OCI-LY7 (cell line): Measurements from ENCODE around the gene NELFA. TPM values are rescaled to one million over a fixed set of nuclear protein-coding genes. Genes with fewer than 3 reads are reported as not detected.

Experiments
- BruUV-seq: library from RNA; stranded (reverse); fragments of 400-500 nt; replicated peaks from 2 replicates; lab custom pipeline; 2021; lab: Mats Ljungman, UMichigan
- CTCF ChIA-PET: fragments of 300-600 bp; sonication (Branson Sonifier 250); formaldehyde crosslinking; loops from one replicate; lab custom pipeline; 2022; ENCODE audit warnings: antibody characterized with exemption; ENCODE audit not compliant: unreplicated experiment; lab: Charles Lee
- POLR2A ChIA-PET: fragments of 300-600 bp; sonication (Branson Sonifier 250); formaldehyde crosslinking; loops from one replicate; lab custom pipeline; 2022; ENCODE audit warnings: antibody characterized with exemption; lab: Charles Lee
- DNase-seq: peaks from one replicate; pipeline ENCODE4 v3.0.0-alpha.2; 2015; ENCODE audit warnings: low spot score
- H2AFZ ChIP-seq: fragments of 200-600 bp; sonication (generic), shearing (Covaris generic); 2 replicates; pipeline ENCODE4 v1.6.1; 2014; ENCODE audit warnings: mild to moderate bottlenecking, antibody characterized with exemption, low read length, moderate library complexity
- H3K27ac ChIP-seq: fragments of 200-600 bp; sonication (generic); 2 replicates; pipeline ENCODE4 v1.5.1; 2014; ENCODE audit warnings: mixed run types, low read depth, mild to moderate bottlenecking, moderate library complexity, low read length, inconsistent platforms; ENCODE audit not compliant: poor library complexity, severe bottlenecking
- H3K36me3 ChIP-seq: fragments of 200-600 bp; sonication (generic); 2 replicates; pipeline ENCODE4 v1.6.1; 2014; ENCODE audit warnings: mild to moderate bottlenecking, antibody characterized with exemption, low read length, moderate library complexity, mixed read lengths; ENCODE audit not compliant: insufficient read depth
- H3K4me1 ChIP-seq: fragments of 200-600 bp; sonication (generic); 2 replicates; pipeline ENCODE4 v1.5.1; 2014; ENCODE audit warnings: mild to moderate bottlenecking, low read length; ENCODE audit not compliant: insufficient read depth, poor library complexity, severe bottlenecking
- H3K4me2 ChIP-seq: fragments of 200-600 bp; sonication (generic); 2 replicates; pipeline ENCODE4 v1.6.1; 2014; ENCODE audit warnings: mild to moderate bottlenecking, low read length
- H3K4me3 ChIP-seq: fragments of 200-600 bp; sonication (generic); 2 replicates; pipeline ENCODE4 v1.5.1; 2014; ENCODE audit warnings: mild to moderate bottlenecking, low read depth, low read length; ENCODE audit not compliant: poor library complexity, severe bottlenecking
- H3K79me2 ChIP-seq: fragments of 200-600 bp; sonication (generic); 2 replicates; pipeline ENCODE4 v1.6.1; 2016; ENCODE audit warnings: low read depth, mild to moderate bottlenecking, low read length, moderate library complexity, mixed read lengths; ENCODE audit not compliant: insufficient read depth
- H3K9me2 ChIP-seq: fragments of 200-600 bp; sonication (generic); 2 replicates; pipeline ENCODE4 v1.6.1; 2016; ENCODE audit warnings: mild to moderate bottlenecking, low read length, mixed read lengths; ENCODE audit not compliant: insufficient read depth
- H3K9me3 ChIP-seq: fragments of 200-600 bp; sonication (generic); 2 replicates; pipeline ENCODE4 v1.6.1; 2014; ENCODE audit warnings: mild to moderate bottlenecking, mixed run types, low read length, mixed read lengths
- H4K20me1 ChIP-seq: fragments of 200-600 bp; sonication (generic); 2 replicates; pipeline ENCODE4 v1.6.1; 2014; ENCODE audit warnings: mild to moderate bottlenecking, antibody characterized with exemption, low read length, moderate library complexity, mixed read lengths; ENCODE audit not compliant: insufficient read depth
- EZH2phosphoT487 ChIP-seq: fragments of 200-600 bp; sonication (generic); IDR thresholded peaks from 2 replicates; pipeline ENCODE4 v1.6.1; 2018; ENCODE audit warnings: low read depth, borderline replicate concordance, mild to moderate bottlenecking, mixed run types, antibody characterized with exemption, low read length, moderate library complexity, mixed read lengths
- intact Hi-C: fragments of 100-400 bp; cut with micrococcal nuclease; formaldehyde crosslinking; loops from one replicate; pipeline ENCODE4 v1.10.0; 2022; ENCODE audit not compliant: unreplicated experiment
- total RNA-seq, 2 experiments: library from RNA; depleted of rRNA in 1 of 2; stranded (reverse); fragments of >200 nt in 1 of 2; shearing (Covaris generic) in 1 of 2; gene quantifications; 2 replicates each; pipeline ENCODE4 v1.2.3, GENCODE V29; 2014 to 2022
- TF ChIP-seq, protein P1 (sequence below): fragments of 200-600 bp; sonication (generic); conservative IDR thresholded peaks from 2 replicates; pipeline ENCODE4 v1.5.1; 2014; ENCODE audit warnings: mild to moderate bottlenecking, antibody characterized with exemption, low read length, moderate library complexity, mixed read lengths

The NELFA gene
- total RNA-seq, 2 experiments from 2014 or later, result 45.5 to 45.7 TPM

DNA sequence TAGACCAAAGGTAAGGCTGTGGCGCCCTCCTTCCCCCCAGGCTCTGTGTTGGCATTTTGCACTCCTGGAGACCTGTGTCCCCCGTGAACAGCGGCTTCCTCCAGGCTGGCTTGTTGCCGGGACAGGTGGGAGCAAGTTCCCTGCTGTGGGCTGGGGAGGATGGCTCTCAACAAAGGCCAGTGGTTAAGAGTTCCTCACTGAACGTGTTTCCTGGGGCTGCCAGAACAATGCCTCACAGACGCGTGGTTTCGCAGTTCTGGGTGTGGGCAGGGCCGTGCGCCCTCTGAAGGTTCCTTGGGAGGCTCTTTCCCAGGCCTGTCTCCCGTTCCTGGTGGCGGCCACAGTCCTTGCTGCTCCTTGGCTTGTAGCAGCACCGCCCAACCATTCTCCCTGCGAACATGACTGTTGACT lies 33.4 kb downstream of the NELFA start:
- Histone ChIP-seq H3K9me2 (no peaks in the 10 kb centered on the region), H3K9me3 (no peaks in the 10 kb centered on the region), H4K20me1 (no peaks in the 10 kb centered on the region), H3K27ac (no peak overlapping the region), H3K4me2 (no peak overlapping the region), H3K79me2 (no peaks in the 10 kb centered on the region), H3K4me3 (no peak overlapping the region), H2AFZ (no peak overlapping the region), H3K4me1 (no peaks in the 10 kb centered on the region), H3K36me3 (peaks cover 99% of the 10 kb centered on the region)
- TF ChIP-seq, protein P1, sequence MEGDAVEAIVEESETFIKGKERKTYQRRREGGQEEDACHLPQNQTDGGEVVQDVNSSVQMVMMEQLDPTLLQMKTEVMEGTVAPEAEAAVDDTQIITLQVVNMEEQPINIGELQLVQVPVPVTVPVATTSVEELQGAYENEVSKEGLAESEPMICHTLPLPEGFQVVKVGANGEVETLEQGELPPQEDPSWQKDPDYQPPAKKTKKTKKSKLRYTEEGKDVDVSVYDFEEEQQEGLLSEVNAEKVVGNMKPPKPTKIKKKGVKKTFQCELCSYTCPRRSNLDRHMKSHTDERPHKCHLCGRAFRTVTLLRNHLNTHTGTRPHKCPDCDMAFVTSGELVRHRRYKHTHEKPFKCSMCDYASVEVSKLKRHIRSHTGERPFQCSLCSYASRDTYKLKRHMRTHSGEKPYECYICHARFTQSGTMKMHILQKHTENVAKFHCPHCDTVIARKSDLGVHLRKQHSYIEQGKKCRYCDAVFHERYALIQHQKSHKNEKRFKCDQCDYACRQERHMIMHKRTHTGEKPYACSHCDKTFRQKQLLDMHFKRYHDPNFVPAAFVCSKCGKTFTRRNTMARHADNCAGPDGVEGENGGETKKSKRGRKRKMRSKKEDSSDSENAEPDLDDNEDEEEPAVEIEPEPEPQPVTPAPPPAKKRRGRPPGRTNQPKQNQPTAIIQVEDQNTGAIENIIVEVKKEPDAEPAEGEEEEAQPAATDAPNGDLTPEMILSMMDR, result no peak
- no peak for TF ChIP-seq EZH2phosphoT487
- DNase-seq, result no peak
- BruUV-seq, result no TSS peak
- intact Hi-C loops, result no loop called here
- CTCF ChIA-PET, result interaction anchor here (0.6 kb wide), 1 partner anchor 62 kb away, joined by 3 read pairs; no protein-coding TSS in a partner anchor
- POLR2A ChIA-PET, result interaction anchor here (0.6 kb wide), 1 partner anchor 81 kb away, joined by 4 read pairs; no protein-coding TSS in a partner anchor

DNA sequence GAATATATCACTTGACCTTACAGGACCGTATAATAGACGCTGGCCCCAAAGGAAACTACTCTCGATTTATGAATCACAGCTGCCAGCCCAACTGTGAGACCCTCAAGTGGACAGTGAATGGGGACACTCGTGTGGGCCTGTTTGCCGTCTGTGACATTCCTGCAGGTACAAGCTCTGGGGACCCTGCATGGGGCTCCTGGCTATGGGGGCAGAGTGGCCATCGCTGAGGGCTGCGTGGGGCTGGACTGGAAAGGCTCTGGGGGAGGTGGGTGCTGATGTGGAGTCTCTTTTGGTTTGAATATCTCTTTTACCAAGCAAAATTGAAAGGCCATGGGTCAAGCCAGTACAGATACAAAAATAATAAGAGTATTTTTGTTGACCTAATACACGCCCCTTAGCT lies 33.9 kb downstream of the NELFA start:
- H3K9me3 ChIP-seq, result no peaks in the 10 kb centered on the region
- no peak overlapping the region for H2AFZ ChIP-seq
- DNase-seq, result no peak
- intact Hi-C loops, result no loop called here
- no peaks in the 10 kb centered on the region for H3K79me2 ChIP-seq
- H3K4me3 ChIP-seq, result no peak overlapping the region
- no peaks in the 10 kb centered on the region for H3K9me2 ChIP-seq
- H3K27ac ChIP-seq, result no peak overlapping the region
- H3K4me2 ChIP-seq, result no peak overlapping the region
- CTCF ChIA-PET, result no interaction called here
- no peaks in the 10 kb centered on the region for H4K20me1 ChIP-seq
- POLR2A ChIA-PET, result interaction anchor here (0.6 kb wide), 1 partner anchor 80 kb away, joined by 4 read pairs; no protein-coding TSS in a partner anchor
- H3K4me1 ChIP-seq, result no peaks in the 10 kb centered on the region
- no TSS peak for BruUV-seq
- TF ChIP-seq EZH2phosphoT487, result no peak
- TF ChIP-seq, protein P1, result no peak
- peaks cover 99% of the 10 kb centered on the region for H3K36me3 ChIP-seq

GRCh38 chr4:1973661-1974060 lies 35.1 kb downstream of the NELFA start:
- no peak overlapping the region for H3K27ac ChIP-seq
- no peaks in the 10 kb centered on the region for H3K79me2 ChIP-seq
- no peak for DNase-seq
- no peaks in the 10 kb centered on the region for H3K9me2 ChIP-seq
- H3K36me3 ChIP-seq, result peaks cover 99% of the 10 kb centered on the region
- H3K9me3 ChIP-seq, result no peaks in the 10 kb centered on the region
- CTCF ChIA-PET, result no interaction called here
- no peak for TF ChIP-seq EZH2phosphoT487
- TF ChIP-seq, protein P1, result no peak
- intact Hi-C loops, result no loop called here
- no TSS peak for BruUV-seq
- no peak overlapping the region for H3K4me3 ChIP-seq
- no peaks in the 10 kb centered on the region for H4K20me1 ChIP-seq
- no peaks in the 10 kb centered on the region for H3K4me1 ChIP-seq
- POLR2A ChIA-PET, result no interaction called here
- no peak overlapping the region for H3K4me2 ChIP-seq
- no peak overlapping the region for H2AFZ ChIP-seq
